Activated T-cell treated with anti-CD3 and anti-CD28 coated beads for 1 hour (primary cell): ENCODE data around the gene FAM53B.

Experiments
- DNase-seq: peaks from one replicate; pipeline ENCODE4 v3.0.0-alpha.2; 2020; ENCODE audit warnings: low read depth

The FAM53B gene

DNA sequence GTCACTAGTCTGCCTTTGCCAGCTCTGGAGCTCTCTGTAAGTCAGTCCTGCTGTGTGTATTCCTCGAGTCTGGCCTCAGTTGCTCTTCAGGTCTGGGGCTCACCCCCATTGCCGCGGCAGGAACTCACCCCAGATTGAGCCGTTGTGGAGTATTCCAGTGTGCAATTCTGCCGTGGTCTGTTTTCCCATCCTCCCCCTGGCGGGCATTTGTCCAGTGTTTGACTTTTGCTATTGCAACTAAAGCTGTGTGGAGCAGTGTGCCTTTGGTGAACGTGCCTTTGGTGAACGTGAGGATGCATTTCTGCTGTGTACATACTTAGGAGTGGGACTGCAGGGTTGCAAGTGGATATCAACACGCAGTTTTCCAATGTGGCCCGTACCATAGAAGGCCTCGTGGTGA lies 134.5 kb downstream of the FAM53B start:
- no peak for DNase-seq

DNA sequence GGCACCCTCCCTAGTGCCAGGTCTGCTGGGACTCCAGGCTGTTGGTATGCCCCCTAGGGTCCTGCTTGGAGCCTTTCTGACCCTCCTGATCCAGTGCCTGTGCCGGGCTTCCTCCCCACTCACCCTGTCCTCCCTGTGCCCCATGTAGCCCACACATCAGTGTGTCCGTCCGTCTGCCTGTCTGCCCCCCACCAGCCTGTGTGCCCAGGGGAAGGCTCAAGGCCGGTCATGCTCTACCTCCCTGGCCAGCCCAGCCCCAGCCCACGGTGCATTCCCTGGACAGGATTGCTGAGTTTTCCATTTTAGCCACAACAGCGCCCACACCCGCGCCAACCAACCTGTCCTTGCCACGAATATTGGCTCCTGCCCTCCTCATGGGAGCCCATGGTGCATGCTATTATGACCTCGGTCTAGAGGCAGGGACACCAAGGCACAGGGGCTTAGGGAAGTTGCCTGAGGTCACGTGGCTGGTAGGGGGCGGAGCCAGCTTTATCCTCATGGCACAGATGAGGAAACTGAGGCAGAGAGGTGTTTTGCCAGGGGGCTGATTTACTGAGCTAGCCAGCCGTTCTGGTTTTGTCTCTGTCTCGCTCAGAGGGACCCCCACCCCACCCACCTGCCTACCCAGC lies 136.0 kb downstream of the FAM53B start:
- DNase-seq = no peak

- DNase-seq = no peak
These were observed 136.5 kb downstream of the FAM53B start for GRCh38 chr10:124607693-124608092.

- no peak for DNase-seq
These were observed 137.4 kb downstream of the FAM53B start for GRCh38 chr10:124606822-124607221.

DNA sequence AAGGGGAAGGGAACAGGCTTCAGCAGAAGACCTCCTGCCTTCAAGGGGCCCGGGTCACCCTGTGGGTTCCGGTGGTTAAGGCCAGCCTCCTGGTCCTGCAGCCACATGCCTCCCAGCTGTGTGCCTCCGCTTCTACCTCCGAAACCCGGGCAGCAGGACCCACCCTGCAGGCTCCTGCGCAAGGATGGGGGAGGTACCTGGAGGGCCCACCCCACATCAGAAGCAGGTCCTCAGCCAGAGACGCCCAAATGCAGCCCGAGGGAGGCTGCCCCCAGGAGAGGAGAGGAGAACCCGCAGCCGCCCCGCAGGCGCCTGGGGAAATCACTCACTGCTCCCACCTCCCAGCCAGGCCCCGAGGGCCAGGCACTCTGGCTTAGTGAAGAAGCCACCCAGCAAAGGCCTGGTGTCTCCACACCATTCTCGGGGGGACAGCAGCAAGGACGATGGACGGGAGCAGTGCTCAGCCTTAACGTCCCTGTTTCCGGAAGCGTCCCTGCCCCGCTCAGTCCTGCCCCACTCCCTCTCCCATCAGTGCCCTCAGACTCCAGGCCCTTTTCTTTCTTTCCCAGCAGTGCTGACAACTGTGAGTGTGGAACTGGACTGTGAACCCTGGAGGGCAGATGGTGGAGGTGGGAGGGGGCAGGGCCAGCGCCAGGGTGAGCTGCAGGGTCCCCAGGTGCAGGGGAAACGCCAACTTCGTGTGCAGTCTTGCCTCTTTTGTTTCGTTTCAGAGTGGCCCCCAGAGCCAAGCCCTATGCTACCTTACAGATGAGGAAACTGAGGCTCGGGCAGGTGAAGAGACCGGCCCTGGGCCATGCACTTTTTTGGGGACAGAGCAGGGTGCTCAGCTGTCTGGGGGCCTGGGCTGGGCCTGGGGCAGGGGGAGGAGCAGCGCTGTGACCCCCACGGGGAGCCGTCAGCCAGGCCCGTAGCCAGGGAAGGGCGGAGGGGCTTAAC lies 138.0 kb downstream of the FAM53B start:
- DNase-seq = no peak

DNA sequence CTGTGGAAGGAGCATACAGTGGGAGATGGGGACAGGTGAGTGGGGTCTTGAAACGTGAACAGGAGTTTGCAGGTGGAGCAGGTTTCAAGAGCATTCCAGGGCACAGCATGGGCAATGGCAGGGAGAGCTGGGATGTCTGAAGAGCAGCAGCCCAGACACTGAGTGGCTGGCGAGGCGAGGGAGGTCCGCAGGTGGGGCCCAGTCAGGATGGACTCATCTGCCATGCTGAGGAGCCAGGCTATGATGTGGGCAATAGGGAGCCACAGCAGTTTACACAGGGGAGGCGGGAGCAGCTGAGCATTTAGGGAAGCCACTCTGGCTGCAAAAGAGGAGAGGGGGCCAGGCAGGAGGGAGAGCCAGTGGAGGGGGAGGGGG lies 138.7 kb downstream of the FAM53B start:
- DNase-seq = no peak

DNA sequence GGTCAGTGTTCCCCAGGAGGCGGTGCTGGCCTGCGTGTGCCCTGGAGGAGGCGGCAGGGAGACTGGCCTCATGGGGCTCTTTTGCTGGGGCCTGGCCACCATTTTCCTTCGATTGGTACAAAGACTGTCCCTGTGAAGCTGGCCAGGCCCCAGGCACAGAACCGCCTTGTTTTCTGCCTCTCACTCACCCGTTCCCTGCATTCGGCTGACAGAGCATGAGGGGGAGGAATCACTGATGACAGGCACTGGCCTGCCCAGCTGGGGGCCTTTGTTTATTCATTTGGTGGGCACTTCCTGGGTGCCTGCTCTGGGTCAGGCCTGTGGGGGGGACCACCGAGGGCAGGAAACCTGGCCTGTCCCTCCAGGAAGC lies 139.2 kb downstream of the FAM53B start:
- no peak for DNase-seq

GRCh38 chr10:124604214-124605000 lies 139.8 kb downstream of the FAM53B start:
- no peak for DNase-seq

DNA sequence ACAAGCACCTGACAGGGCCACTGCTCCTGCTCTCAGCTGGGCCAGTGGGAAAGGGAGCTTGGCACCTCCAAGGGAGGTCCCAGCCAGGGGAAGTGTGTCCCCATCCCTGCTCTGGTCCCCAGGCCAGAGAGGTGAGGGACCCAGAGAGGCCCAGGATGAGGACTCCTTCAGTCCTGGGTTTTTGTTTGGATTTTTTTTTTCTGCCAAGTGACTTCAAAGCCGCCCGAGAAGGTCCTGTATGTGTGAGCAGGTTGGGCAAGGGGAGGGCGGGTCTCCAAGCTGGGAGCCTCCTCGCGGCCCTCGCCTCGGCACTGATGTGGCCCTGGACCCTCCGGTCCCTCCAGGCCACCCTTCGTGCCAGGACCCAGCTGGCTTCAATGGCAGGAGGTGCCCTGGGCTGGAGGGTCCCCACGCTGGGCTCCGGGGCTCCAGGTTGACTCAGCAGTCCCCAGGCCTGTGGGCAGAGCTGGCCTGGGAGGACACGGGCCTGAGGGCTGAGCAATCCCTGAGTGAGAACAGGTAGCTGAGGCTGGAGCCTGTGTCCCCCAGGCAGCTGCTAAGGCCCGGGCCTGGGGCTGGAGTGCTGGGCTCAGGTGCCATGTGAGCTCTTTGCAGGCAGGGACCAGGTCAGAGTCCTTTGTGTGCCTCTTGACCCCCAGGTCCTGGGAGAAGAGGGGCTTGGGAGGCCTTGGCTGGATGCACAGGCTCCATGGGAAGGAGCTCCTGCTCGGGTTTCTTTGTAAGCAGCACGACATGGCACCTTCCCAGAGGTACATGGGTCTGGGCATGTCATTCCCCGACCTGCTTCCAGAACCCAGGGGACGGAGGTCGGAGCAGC lies 140.6 kb downstream of the FAM53B start:
- DNase-seq = no peak

- DNase-seq = no peak
These were observed 141.4 kb downstream of the FAM53B start for GRCh38 chr10:124602646-124603365.

DNA sequence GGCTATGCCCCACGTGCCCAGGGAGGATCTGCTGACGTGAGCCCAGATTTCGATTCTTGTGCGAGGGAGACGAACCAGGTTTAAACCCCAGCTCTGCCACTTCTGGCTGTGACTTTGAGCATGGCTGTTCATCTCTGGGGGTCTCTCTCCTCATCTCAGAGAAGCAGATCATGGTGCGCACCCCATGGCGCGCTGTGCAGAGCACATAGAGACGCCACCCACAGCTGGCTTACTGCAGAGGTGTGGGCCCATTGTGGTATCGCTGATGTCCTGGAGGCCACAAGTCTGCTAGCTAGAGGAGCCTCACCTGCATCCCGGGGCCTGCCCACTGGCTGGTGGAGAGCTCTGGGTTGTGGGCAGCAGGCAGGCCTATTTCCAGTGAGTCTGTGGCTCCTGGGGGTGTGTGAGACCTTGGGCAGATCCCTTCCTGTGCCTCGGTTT lies 142.0 kb downstream of the FAM53B start:
- DNase-seq = no peak

DNA sequence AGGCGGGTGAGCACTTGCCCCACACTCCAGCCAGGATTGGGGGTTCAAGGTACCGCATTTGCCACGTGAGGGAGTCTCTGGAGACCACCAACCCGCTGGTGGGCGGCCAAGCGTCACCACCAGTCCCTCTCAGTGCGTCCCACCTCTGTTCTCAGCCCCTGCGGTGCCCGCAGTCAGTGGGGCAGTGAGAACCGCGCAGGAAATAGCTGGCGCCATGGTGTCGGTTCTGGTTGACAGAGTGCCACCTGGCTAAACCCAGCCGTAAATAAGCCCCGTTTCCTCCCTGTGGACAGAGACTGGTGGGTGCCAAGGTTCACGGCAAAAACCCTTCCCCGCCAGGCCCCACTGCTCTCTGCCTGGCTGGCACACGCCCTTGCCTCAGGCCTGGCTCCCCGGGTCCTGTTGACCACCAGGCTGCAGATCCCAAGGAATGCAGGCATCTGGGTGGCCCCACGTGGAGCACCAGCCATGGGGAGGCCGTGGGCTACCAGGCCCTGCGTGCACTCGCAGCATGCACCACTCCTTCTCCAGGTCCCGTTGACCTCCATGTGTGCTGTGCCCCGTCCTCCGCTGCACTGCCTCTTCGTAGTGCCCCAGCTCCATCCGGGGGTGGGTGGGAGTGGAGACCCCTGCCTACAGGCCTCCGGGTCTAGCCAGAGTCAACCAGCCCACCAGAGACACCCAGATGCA lies 142.6 kb downstream of the FAM53B start:
- DNase-seq = no peak

DNA sequence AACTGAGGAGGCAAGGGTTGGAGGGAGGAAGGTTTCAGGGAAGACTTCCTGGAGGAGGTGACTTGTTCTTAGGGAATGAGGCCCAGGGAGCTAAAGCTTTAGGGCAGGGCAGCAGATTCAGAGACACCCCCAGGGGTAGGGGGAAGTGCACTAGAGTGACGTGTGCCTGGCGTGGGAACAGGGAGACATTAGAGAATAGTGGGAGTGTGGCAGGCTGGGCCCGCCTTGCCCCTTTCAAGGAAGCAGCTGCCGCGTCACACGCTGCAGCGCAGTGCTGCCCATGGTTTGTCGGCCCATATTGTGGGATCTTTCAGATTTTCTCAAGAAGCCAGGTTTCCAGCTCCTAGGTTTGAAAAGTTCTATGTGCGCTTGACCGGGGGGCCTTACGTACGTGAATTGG lies 143.2 kb downstream of the FAM53B start:
- no peak for DNase-seq

- no peak for DNase-seq
These were observed 143.9 kb downstream of the FAM53B start for GRCh38 chr10:124600051-124600880.

GRCh38 chr10:124599588-124600050 lies 144.6 kb downstream of the FAM53B start:
- no peak for DNase-seq

- no peak for DNase-seq
These were observed 145.2 kb downstream of the FAM53B start for GRCh38 chr10:124598773-124599587.

GRCh38 chr10:124598196-124598595 lies 146.0 kb downstream of the FAM53B start:
- no peak for DNase-seq

DNA sequence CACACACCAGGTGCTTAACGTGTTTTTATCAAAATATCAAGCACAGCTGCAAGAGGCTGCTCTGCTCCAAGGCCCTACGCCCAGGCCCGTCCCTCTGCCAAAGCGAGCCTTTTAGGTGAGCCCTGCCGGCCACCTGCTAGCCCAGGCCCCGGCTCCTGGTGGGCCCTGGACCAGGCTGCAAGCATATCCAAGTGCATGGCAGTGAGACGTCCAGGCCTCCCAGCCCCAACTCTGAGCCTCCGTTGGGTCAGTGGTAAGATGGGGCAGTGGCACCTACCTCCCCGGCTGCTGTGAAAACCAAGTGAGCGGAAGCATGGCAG lies 146.4 kb downstream of the FAM53B start:
- DNase-seq = no peak
